GM12878 (cell line): ENCODE measurements around the gene GIPC3. TPM values are rescaled to one million over a fixed set of nuclear protein-coding genes. Genes with fewer than 3 reads are reported as not detected.

Experiments used
- ATAC-seq: fragments of 200-7000 bp; cut with Tn5 transposase; 3 replicates; pipeline ENCODE4 v1.9.1; 2020; ENCODE audit warnings: mild to moderate bottlenecking, moderate library complexity
- BruUV-seq: library from RNA; stranded (reverse); fragments of 400-500 nt; replicated peaks from 2 replicates; lab custom pipeline; 2021; lab: Mats Ljungman, UMichigan
- CTCF ChIA-PET: fragments of 300-600 bp; sonication (Branson Sonifier 250); formaldehyde crosslinking; extraction: SDS; loops from one replicate; lab custom pipeline; 2021; ENCODE audit warnings: inconsistent platforms; lab: Yijun Ruan, JAX
- POLR2A ChIA-PET: fragments of 350-600 bp; formaldehyde crosslinking; extraction: SDS; loops from one replicate; lab custom pipeline; 2021; ENCODE audit warnings: inconsistent platforms; lab: Charles Lee
- RAD21 ChIA-PET: fragments of 300-600 bp; sonication (Branson Sonifier 250); formaldehyde crosslinking; loops from one replicate; lab custom pipeline; 2023; ENCODE audit warnings: antibody characterized with exemption; ENCODE audit not compliant: unreplicated experiment; lab: Charles Lee
- SMC1A ChIA-PET: fragments of 300-600 bp; sonication (Branson Sonifier 250); formaldehyde crosslinking; loops from one replicate; lab custom pipeline; 2023; ENCODE audit not compliant: unreplicated experiment, uncharacterized antibody; lab: Charles Lee
- DNase-seq: peaks from one replicate; pipeline ENCODE4 v3.0.0-alpha.2; 2011; ENCODE audit warnings: low read depth, low spot score
- FAIRE-seq: peaks from 3 replicates; lab custom pipeline; 2011; peaks lifted over from hg19 to GRCh38; lab: Jason Lieb, UNC
- H2AFZ ChIP-seq: 2 replicates; pipeline ENCODE4 v1.6.0; 2011; ENCODE audit warnings: low read depth, low read length, control low read depth; ENCODE audit not compliant: control insufficient read depth
- H3K27ac ChIP-seq: 2 replicates; pipeline ENCODE4 v1.5.1; 2011; ENCODE audit warnings: control low read depth; ENCODE audit not compliant: control insufficient read depth, insufficient read depth
- H3K27me3 ChIP-seq, 2 experiments: replicated peaks in 1 of 2; 2 replicates each; pipeline versions ENCODE4 v1.6.0 to v1.6.1; 2011; ENCODE audit warnings: low read length in 1 of 2; ENCODE audit not compliant: control insufficient read depth in 2 of 2, insufficient read depth in 2 of 2
- H3K36me3 ChIP-seq, 2 experiments: 2 replicates each; pipeline ENCODE4 v1.5.1; 2011; ENCODE audit warnings: low read length in 1 of 2; ENCODE audit not compliant: control insufficient read depth in 2 of 2, insufficient read depth in 2 of 2
- H3K4me1 ChIP-seq: 2 replicates; pipeline ENCODE4 v1.6.1; 2011; ENCODE audit warnings: mild to moderate bottlenecking, low read length, moderate library complexity, mixed read lengths; ENCODE audit not compliant: control insufficient read depth, insufficient read depth
- H3K4me2 ChIP-seq: 2 replicates; pipeline ENCODE4 v1.6.0; 2011; ENCODE audit warnings: control low read depth; ENCODE audit not compliant: control insufficient read depth, insufficient read depth
- H3K4me3 ChIP-seq: fragments of 200-600 bp; sonication (generic); 2 replicates; pipeline ENCODE4 v1.5.1; 2016
- H3K79me2 ChIP-seq: 2 replicates; pipeline ENCODE4 v1.6.0; 2011; ENCODE audit warnings: low read length; ENCODE audit not compliant: control insufficient read depth, insufficient read depth
- H3K9ac ChIP-seq: 2 replicates; pipeline ENCODE4 v1.8.0; 2011; ENCODE audit warnings: low read length, control low read depth, mixed read lengths; ENCODE audit not compliant: control insufficient read depth, insufficient read depth
- H3K9me3 ChIP-seq: replicated peaks from 3 replicates; pipeline ENCODE4 v1.5.1; 2011; ENCODE audit warnings: mild to moderate bottlenecking, low read length; ENCODE audit not compliant: control insufficient read depth, insufficient read depth
- H4K20me1 ChIP-seq: 2 replicates; pipeline ENCODE4 v1.6.0; 2011; ENCODE audit not compliant: control insufficient read depth, insufficient read depth
- BCLAF1 ChIP-seq: fragments of 450-650 bp; IDR thresholded peaks from 2 replicates; pipeline ENCODE4 v1.6.1; 2017; ENCODE audit warnings: antibody characterized with exemption, mild to moderate bottlenecking, moderate library complexity
- HDGF ChIP-seq: fragments of 450-650 bp; IDR thresholded peaks from 2 replicates; pipeline ENCODE4 v1.6.1; 2016; ENCODE audit warnings: antibody characterized with exemption
- MTA3 ChIP-seq: IDR thresholded peaks from 2 replicates; pipeline ENCODE4 v1.6.1; 2012; ENCODE audit warnings: low read length, inconsistent platforms, borderline replicate concordance
- PML ChIP-seq: IDR thresholded peaks from 2 replicates; pipeline ENCODE4 v1.6.1; 2012; ENCODE audit warnings: low read length, inconsistent platforms
- POLR2AphosphoS5 ChIP-seq: IDR thresholded peaks from 2 replicates; pipeline ENCODE4 v1.6.1; 2011; ENCODE audit warnings: mild to moderate bottlenecking, low read length, inconsistent platforms
- RELB ChIP-seq: fragments of 450-650 bp; IDR thresholded peaks from 2 replicates; pipeline ENCODE4 v1.6.1; 2017; ENCODE audit warnings: low read depth, mild to moderate bottlenecking, moderate library complexity
- STAT3 ChIP-seq: IDR thresholded peaks from 2 replicates; pipeline ENCODE4 v1.6.1; 2011; ENCODE audit warnings: low read depth, low read length, improper control_type of control experiment
- ZBTB4 ChIP-seq: fragments of 450-650 bp; formaldehyde crosslinking; IDR thresholded peaks from 2 replicates; pipeline ENCODE4 v1.4.0; 2022; ENCODE audit warnings: mild to moderate bottlenecking, moderate library complexity
- ZNF592 ChIP-seq: fragments of 450-650 bp; IDR thresholded peaks from 2 replicates; pipeline ENCODE4 v1.6.1; 2017; ENCODE audit warnings: mild to moderate bottlenecking, moderate library complexity
- WGBS: methylation state at CpG from one replicate; pipeline ENCODE4 v1.1.6; 2016; ENCODE audit warnings: low lambda C conversion rate; ENCODE audit not compliant: insufficient replicate concordance, insufficient coverage; ENCODE audit errors: missing lambda C conversion rate; 5-methylcytosine and 5-hydroxymethylcytosine counted together
- in situ Hi-C: fragments of 300-500 bp; cut with MboI; formaldehyde crosslinking; loops from 9 replicates; pipeline ENCODE4 v1.14.3; 2018; ENCODE audit warnings: mixed read lengths
- intact Hi-C: fragments of 100-400 bp; cut with micrococcal nuclease; formaldehyde crosslinking; loops from one replicate; pipeline ENCODE4 v1.14.2; 2022; ENCODE audit not compliant: unreplicated experiment
- polyA plus RNA-seq, 11 experiments: library from polyadenylated mRNA; depleted of rRNA in 4 of 11; unstranded in 6 of 11; stranded (reverse) in 5 of 11; fragments of >200 nt; fragmentation: Nextera tagmentation in 4 of 11; fragmentation: Illumina TruSeq in 1 of 11; extraction: Ambion mirVana in 4 of 11; extraction: Trizol in 1 of 11; gene quantifications; 1 replicate in 1 of 11; 2 replicates in 10 of 11; pipeline versions ENCODE4 v1.2.1 to v1.2.3, GENCODE V29; 2011 to 2016; ENCODE audit warnings: inconsistent platforms in 2 of 11, missing spikeins in 2 of 11, low read depth in 1 of 11
- total RNA-seq, 4 experiments: library from RNA; depleted of rRNA in 3 of 4; stranded (reverse); fragments of >200 nt in 3 of 4; fragmentation: Illumina TruSeq in 1 of 4; extraction: Trizol in 1 of 4; gene quantifications; 2 replicates each; pipeline versions ENCODE4 v1.2.1 to v1.2.3, GENCODE V29; 2013 to 2021

The GIPC3 gene
- total and polyA plus RNA-seq, 10 of the 15 experiments (the other 5 are each of a cell fraction or from before 2014, with no cell fraction given), result not detected

- no peaks in the 10 kb centered on the region for H3K79me2 ChIP-seq
- WGBS, result 87% methylated on average over 18 of the region's 22 CpGs
- H3K4me2 ChIP-seq, result no peak overlapping the region
- H3K9me3 ChIP-seq, result no peaks in the 10 kb centered on the region
- DNase-seq, result no peak
- no peak overlapping the region for H3K9ac ChIP-seq
- H3K27me3 ChIP-seq, result no peaks in the 10 kb centered on the region
- in situ Hi-C loops, result no loop called here
- BruUV-seq, result no TSS peak
- no peak overlapping the region for H3K27ac ChIP-seq
- H4K20me1 ChIP-seq, result no peaks in the 10 kb centered on the region
- ChIA-PET RAD21 (no interaction called here), CTCF (interaction anchor here (0.7 to 0.9 kb wide), 2 partner anchors 7 to 31 kb away, joined by 3 to 4 read pairs; no protein-coding TSS in a partner anchor), POLR2A (no interaction called here), SMC1A (no interaction called here)
- peaks cover 9 to 13% of the 10 kb centered on the region in 2 experiments for H3K36me3 ChIP-seq
- no peaks in the 10 kb centered on the region for H3K4me1 ChIP-seq
- no peak for FAIRE-seq
- no peak overlapping the region for H3K4me3 ChIP-seq
- H2AFZ ChIP-seq, result no peak overlapping the region
- ATAC-seq, result peak; percentile 25
- intact Hi-C loops, result no loop called here
- TF ChIP-seq POLR2AphosphoS5, result 0 out of 2 replicates have a peak, but pooled peaks have one; percentile 33
- no peak for TF ChIP-seq RELB
- TF ChIP-seq ZBTB4 (CRISPR knock-in tag), result no peak
- no peak for TF ChIP-seq STAT3
- no peak for TF ChIP-seq BCLAF1
- peak; percentile 34; the same call in 1 of the 2 replicates for TF ChIP-seq MTA3
- TF ChIP-seq ZNF592, result no peak
- TF ChIP-seq PML, result peak; percentile 40; the same call in 1 of the 2 replicates
- no peak for TF ChIP-seq HDGF
These were observed 47.6 kb upstream of the GIPC3 start for GRCh38 chr19:3537438-3538240.
